ENCODE results near the gene ABCC1.
"Not testable (repeated sequence)": the region's sequence is repeated elsewhere in the genome, so short reads cannot be mapped to it uniquely, and the experiment has no call there.

The ABCC1 gene

DNA sequence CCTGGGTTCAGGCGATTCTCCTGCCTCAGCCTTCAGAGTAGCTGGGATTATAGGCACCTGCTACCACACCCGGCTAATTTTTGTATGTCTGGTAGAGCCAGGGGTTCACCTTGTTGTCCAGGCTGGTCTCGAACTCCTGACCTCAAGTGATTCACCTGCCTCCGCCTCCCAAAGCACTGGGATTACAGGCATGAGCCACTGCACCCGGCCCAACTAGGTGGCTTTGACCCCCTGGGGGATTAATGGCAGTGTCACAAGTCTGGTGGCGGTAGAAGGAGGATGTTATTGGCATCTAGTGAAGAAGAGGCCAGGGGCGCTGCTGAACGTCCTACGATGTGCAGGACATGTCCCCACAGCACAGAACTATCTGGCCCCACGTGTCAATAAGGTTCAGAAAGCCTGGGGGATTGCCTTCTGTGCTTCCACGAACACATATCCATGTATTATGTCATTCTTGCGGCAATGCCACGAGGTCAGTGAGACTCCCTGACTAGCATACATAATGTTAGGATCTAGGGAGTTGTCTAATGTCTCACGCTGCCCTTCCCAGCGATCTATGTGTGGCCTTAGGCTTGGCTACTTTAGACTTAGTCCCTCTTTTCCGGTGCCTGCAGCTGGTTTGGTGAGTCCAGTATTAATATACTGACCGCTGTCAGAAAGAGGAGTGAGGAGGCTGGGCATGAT lies 198.0 kb downstream of the ABCC1 start:
- Histone ChIP-seq H3K4me1 (ENCODE audit: control insufficient read depth, insufficient read depth, low read length, poor library complexity, severe bottlenecking) (no peaks in the 10 kb centered on the region), H3K4me3 (ENCODE audit: insufficient read depth, low read depth, low read length, poor library complexity, severe bottlenecking) (no peak overlapping the region), H3K27ac (ENCODE audit: insufficient read depth, low read length, poor library complexity, severe bottlenecking) (no peak overlapping the region), H3K9me3 (ENCODE audit: control insufficient read depth, low read length) (no peaks in the 10 kb centered on the region), H3K36me3 (ENCODE audit: control insufficient read depth, insufficient read depth, low read length) (peaks cover 19% of the 10 kb centered on the region), H3K27me3 (replicated peaks; ENCODE audit: control insufficient read depth, insufficient read depth, low read length, poor library complexity, severe bottlenecking) (no peaks in the 10 kb centered on the region)
- no peak for DNase-seq

DNA sequence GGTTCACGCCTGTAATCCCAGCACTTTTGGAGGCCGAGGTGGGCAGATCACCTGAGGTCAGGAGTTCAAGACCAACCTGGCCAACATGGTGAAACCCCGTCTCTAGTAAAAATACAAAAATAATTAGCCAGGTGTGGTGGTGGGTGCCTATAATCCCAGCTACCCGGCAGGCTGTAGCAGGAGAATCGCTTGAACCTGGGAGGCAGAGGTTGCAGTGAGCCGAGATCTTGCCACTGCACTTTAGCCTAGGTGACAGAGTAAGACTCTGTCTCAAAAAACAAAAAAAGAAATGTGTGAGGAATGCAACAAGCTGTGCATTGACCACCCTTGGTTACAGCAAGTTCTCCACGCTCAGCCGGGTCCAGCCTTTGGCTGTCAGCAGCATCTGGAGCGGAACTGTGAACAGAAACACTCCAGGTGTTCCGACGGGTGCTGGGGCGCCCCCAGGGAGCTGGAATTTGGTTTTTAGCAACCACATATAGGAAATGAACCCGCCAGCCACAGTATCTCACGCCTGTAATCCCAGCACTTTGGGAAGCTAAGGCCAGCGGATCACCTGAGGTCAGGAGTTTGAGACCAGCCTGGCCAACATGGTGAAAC lies 198.7 kb downstream of the ABCC1 start:
- H3K4me1 ChIP-seq (ENCODE audit: control insufficient read depth, insufficient read depth, low read length, poor library complexity, severe bottlenecking); H3K27me3 ChIP-seq (replicated peaks; ENCODE audit: control insufficient read depth, insufficient read depth, low read length, poor library complexity, severe bottlenecking); H3K27ac ChIP-seq (ENCODE audit: insufficient read depth, low read length, poor library complexity, severe bottlenecking); H3K4me3 ChIP-seq (ENCODE audit: insufficient read depth, low read depth, low read length, poor library complexity, severe bottlenecking); DNase-seq; H3K9me3 ChIP-seq (ENCODE audit: control insufficient read depth, low read length): not testable (repeated sequence)
- H3K36me3 ChIP-seq (ENCODE audit: control insufficient read depth, insufficient read depth, low read length) = peaks cover 15% of the 10 kb centered on the region

DNA sequence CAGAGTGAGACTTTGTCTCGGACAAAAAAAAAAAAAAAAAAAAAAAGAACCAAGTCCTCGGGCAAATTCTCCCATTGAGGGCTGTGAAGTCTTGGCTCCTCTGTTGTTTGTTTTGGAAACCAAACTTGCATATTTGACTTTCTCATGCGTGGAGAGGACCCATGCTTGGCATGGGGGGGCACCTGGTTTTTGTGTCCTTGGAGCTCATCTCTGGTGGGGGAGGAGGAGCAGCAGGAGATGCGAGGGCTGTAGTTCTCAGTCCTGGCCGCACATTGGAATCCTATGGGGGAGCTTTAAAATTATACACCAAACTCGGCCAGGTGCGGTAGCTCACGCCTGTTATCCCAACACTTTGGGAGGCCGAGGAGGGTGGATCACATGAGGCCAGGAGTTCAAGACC lies 199.3 kb downstream of the ABCC1 start:
- DNase-seq = no peak
- peaks cover 13% of the 10 kb centered on the region for H3K36me3 ChIP-seq (ENCODE audit: control insufficient read depth, insufficient read depth, low read length)
- H3K27me3 ChIP-seq (replicated peaks; ENCODE audit: control insufficient read depth, insufficient read depth, low read length, poor library complexity, severe bottlenecking) = no peaks in the 10 kb centered on the region
- no peak overlapping the region for H3K27ac ChIP-seq (ENCODE audit: insufficient read depth, low read length, poor library complexity, severe bottlenecking)
- no peak overlapping the region for H3K4me3 ChIP-seq (ENCODE audit: insufficient read depth, low read depth, low read length, poor library complexity, severe bottlenecking)
- H3K9me3 ChIP-seq (ENCODE audit: control insufficient read depth, low read length) = no peaks in the 10 kb centered on the region
- H3K4me1 ChIP-seq (ENCODE audit: control insufficient read depth, insufficient read depth, low read length, poor library complexity, severe bottlenecking) = no peaks in the 10 kb centered on the region

DNA sequence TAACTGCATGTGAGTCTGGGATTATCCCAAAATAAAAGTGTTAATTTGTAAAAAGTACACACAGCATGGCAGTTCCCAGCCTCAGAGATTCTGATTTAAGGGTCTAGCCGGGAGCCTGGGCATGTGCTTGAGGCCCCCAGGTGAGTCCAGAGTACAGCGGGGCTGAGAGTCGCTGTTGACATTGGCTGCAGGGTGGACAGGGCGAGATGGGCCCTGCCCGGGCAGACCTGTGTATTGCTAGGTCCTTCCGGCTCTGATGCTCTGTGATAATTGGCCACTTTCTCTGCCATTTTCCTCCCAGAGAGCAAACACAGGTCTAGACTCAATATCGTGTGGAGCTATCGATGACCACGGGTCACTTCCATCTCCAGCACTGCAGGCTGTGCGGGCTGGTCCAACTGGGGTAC lies 200.3 kb downstream of the ABCC1 start:
- no peaks in the 10 kb centered on the region for H3K4me1 ChIP-seq (ENCODE audit: control insufficient read depth, insufficient read depth, low read length, poor library complexity, severe bottlenecking)
- H3K36me3 ChIP-seq (ENCODE audit: control insufficient read depth, insufficient read depth, low read length) = peaks cover 13% of the 10 kb centered on the region
- no peaks in the 10 kb centered on the region for H3K9me3 ChIP-seq (ENCODE audit: control insufficient read depth, low read length)
- H3K27me3 ChIP-seq (replicated peaks; ENCODE audit: control insufficient read depth, insufficient read depth, low read length, poor library complexity, severe bottlenecking) = no peaks in the 10 kb centered on the region
- no peak overlapping the region for H3K27ac ChIP-seq (ENCODE audit: insufficient read depth, low read length, poor library complexity, severe bottlenecking)
- no peak overlapping the region for H3K4me3 ChIP-seq (ENCODE audit: insufficient read depth, low read depth, low read length, poor library complexity, severe bottlenecking)
- no peak for DNase-seq

DNA sequence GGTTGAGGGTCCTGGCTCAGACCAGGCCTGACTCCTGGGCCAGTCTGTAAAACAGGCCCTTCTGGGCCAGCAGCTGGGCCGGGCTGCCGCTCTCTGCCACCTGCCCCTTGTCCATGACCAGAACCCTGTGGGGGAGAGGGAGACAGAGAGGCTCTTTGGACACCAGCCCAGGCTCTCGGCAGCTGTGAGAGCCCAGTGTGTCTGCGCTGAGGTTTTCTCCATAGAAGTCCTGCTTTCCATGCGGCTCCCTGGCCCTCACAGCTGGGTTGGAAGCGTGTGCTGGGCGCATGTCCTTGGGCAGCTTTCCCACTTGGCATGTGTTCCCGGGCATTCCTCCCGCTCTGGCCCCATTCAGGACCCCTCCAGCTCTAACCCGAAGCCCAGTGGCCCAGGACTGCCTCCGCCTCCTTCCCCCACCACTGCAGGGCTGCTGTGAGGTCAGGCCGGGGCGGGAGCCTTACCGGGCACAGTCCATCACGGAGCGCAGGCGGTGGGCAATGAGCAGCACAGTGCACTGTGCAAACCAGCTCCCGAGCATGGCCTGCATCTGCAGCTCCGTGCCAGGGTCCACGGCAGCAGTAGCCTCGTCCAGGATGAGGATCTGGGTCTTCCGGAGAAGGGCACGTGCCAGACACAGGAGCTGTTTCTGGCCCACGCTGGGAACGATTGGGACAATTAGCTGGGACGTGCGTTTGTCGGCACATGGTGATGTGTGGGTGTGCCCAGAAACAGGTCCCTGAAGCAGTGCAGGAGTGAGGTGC lies 200.9 kb downstream of the ABCC1 start:
- H3K4me3 ChIP-seq (ENCODE audit: insufficient read depth, low read depth, low read length, poor library complexity, severe bottlenecking) = no peak overlapping the region
- DNase-seq = no peak

DNA sequence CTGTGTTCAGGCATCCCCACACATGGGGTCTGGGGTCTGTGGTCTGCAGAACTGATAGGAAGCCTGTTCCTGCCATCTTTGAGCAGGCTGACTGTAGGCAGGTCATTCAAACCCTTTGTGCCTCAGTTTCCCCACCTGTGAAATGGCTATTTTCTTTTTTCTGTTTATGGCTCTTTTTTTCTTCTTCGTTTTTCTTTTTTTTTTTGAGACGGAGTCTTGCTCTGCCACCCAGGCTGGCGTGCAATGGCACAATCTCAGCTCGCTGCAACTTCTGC lies 201.4 kb downstream of the ABCC1 start:
- Histone ChIP-seq H3K4me3 (ENCODE audit: insufficient read depth, low read depth, low read length, poor library complexity, severe bottlenecking) (no peak overlapping the region), H3K36me3 (ENCODE audit: control insufficient read depth, insufficient read depth, low read length) (peaks cover 13% of the 10 kb centered on the region), H3K27ac (ENCODE audit: insufficient read depth, low read length, poor library complexity, severe bottlenecking) (no peak overlapping the region), H3K27me3 (replicated peaks; ENCODE audit: control insufficient read depth, insufficient read depth, low read length, poor library complexity, severe bottlenecking) (no peaks in the 10 kb centered on the region), H3K4me1 (ENCODE audit: control insufficient read depth, insufficient read depth, low read length, poor library complexity, severe bottlenecking) (no peaks in the 10 kb centered on the region), H3K9me3 (ENCODE audit: control insufficient read depth, low read length) (no peaks in the 10 kb centered on the region)
- DNase-seq = no peak

More for the DNA sequence above, 200.9 kb downstream of the ABCC1 start:
- Histone ChIP-seq H3K36me3 (ENCODE audit: control insufficient read depth, insufficient read depth, low read length) (peaks cover 13% of the 10 kb centered on the region), H3K27ac (ENCODE audit: insufficient read depth, low read length, poor library complexity, severe bottlenecking) (no peak overlapping the region), H3K9me3 (ENCODE audit: control insufficient read depth, low read length) (no peaks in the 10 kb centered on the region), H3K4me1 (ENCODE audit: control insufficient read depth, insufficient read depth, low read length, poor library complexity, severe bottlenecking) (no peaks in the 10 kb centered on the region), H3K27me3 (replicated peaks; ENCODE audit: control insufficient read depth, insufficient read depth, low read length, poor library complexity, severe bottlenecking) (no peaks in the 10 kb centered on the region)

DNA sequence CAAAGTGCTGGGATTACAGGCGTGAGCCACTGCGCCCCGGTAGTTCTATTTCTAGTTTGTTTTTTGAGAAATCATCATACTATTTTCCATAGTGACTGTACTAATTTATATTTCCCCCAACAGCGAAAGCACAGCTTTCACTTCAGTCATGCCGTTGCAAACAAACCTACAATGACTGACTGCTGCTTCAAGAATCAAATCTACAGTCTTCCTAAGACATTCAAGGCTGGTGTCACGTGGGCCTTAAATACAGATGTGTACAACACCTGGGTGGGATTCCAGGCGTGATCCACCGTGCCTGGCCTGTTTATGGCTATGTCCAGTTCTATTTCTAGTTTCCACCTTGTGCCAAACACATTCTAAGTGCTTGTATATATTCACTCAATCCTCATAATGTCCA lies 201.9 kb downstream of the ABCC1 start:
- DNase-seq = no peak
- no peaks in the 10 kb centered on the region for H3K27me3 ChIP-seq (replicated peaks; ENCODE audit: control insufficient read depth, insufficient read depth, low read length, poor library complexity, severe bottlenecking)
- no peak overlapping the region for H3K4me3 ChIP-seq (ENCODE audit: insufficient read depth, low read depth, low read length, poor library complexity, severe bottlenecking)
- H3K9me3 ChIP-seq (ENCODE audit: control insufficient read depth, low read length) = no peaks in the 10 kb centered on the region
- peaks cover 8% of the 10 kb centered on the region for H3K36me3 ChIP-seq (ENCODE audit: control insufficient read depth, insufficient read depth, low read length)
- no peak overlapping the region for H3K27ac ChIP-seq (ENCODE audit: insufficient read depth, low read length, poor library complexity, severe bottlenecking)
- no peaks in the 10 kb centered on the region for H3K4me1 ChIP-seq (ENCODE audit: control insufficient read depth, insufficient read depth, low read length, poor library complexity, severe bottlenecking)

DNA sequence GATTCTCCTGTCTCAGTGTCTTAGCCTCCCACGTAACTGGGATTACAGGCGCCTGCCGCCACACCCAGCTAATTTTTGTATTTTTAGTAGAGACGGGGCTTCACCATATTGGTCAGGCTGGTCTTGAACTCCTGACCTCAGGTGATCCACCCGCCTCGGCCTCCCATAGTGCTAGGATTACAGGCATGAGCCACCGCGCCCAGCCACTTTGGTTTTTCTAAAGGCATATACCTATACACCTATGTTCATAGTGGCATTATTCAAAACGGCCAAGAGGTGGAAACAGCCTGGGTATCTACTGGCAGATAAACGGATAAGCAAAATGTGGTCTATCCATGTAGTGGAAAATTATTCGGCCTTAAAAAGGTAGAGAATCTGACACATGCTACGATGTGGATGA lies 203.6 kb downstream of the ABCC1 start:
- DNase-seq; H3K27me3 ChIP-seq (replicated peaks; ENCODE audit: control insufficient read depth, insufficient read depth, low read length, poor library complexity, severe bottlenecking); H3K4me1 ChIP-seq (ENCODE audit: control insufficient read depth, insufficient read depth, low read length, poor library complexity, severe bottlenecking); H3K27ac ChIP-seq (ENCODE audit: insufficient read depth, low read length, poor library complexity, severe bottlenecking); H3K36me3 ChIP-seq (ENCODE audit: control insufficient read depth, insufficient read depth, low read length); H3K4me3 ChIP-seq (ENCODE audit: insufficient read depth, low read depth, low read length, poor library complexity, severe bottlenecking); H3K9me3 ChIP-seq (ENCODE audit: control insufficient read depth, low read length): not testable (repeated sequence)

DNA sequence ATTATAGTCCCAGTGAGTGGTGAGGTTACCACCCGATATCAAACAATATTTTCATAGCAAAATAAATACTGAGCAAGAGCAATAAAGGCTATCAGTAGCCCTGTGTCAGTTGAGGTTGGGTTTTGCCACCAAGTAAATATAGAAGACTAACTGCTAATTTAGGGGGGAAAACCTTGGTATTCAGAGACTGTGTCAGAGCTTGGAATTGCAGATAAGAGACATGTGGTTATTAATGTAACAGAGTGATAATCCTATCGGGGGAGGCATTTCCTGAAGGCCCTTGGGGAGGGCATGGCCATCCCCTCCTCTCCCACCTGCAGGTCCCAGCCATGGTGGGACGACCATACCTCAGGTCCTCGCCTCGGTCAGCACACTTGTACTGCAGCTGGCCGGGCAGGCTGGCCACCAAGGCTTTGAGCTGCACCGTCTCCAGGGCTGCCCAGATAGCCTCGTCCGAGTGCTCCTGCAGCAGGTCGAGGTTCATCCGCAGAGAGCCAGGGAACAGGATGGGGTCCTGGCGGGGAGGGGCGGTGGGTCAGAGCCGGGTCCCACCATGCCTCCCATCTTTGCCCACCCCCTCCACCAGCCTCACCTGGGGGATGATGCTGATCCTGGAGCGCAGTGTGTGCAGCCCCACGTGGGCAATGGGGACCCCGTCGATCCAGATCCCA lies 205.0 kb downstream of the ABCC1 start:
- H3K9me3 ChIP-seq (ENCODE audit: control insufficient read depth, low read length) = peaks cover 4% of the 10 kb centered on the region
- H3K36me3 ChIP-seq (ENCODE audit: control insufficient read depth, insufficient read depth, low read length) = no peaks in the 10 kb centered on the region
- H3K27me3 ChIP-seq (replicated peaks; ENCODE audit: control insufficient read depth, insufficient read depth, low read length, poor library complexity, severe bottlenecking) = no peaks in the 10 kb centered on the region
- no peak overlapping the region for H3K4me3 ChIP-seq (ENCODE audit: insufficient read depth, low read depth, low read length, poor library complexity, severe bottlenecking)
- H3K27ac ChIP-seq (ENCODE audit: insufficient read depth, low read length, poor library complexity, severe bottlenecking) = no peak overlapping the region
- no peaks in the 10 kb centered on the region for H3K4me1 ChIP-seq (ENCODE audit: control insufficient read depth, insufficient read depth, low read length, poor library complexity, severe bottlenecking)
- no peak for DNase-seq

DNA sequence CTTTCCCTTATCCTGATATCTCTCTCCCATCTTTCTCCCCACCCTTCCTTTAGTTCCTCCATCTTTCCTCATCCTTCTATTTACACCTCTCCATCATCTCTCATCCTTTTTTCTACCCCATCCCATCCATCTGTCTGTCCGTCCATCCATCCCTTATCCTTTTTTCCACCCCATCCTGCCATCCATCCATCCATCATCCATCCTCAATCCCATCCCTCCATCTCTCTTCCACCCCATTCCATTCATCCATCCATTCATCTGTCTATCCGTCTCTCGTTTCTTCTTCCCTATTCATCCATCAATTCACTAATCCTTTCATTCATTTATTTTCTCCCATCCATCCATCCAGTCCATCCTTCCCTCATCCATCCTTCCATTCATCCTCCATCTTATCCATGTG lies 205.8 kb downstream of the ABCC1 start:
- Histone ChIP-seq H3K27me3 (replicated peaks; ENCODE audit: control insufficient read depth, insufficient read depth, low read length, poor library complexity, severe bottlenecking) (no peaks in the 10 kb centered on the region), H3K36me3 (ENCODE audit: control insufficient read depth, insufficient read depth, low read length) (no peaks in the 10 kb centered on the region), H3K27ac (ENCODE audit: insufficient read depth, low read length, poor library complexity, severe bottlenecking) (no peak overlapping the region), H3K4me1 (ENCODE audit: control insufficient read depth, insufficient read depth, low read length, poor library complexity, severe bottlenecking) (no peaks in the 10 kb centered on the region), H3K4me3 (ENCODE audit: insufficient read depth, low read depth, low read length, poor library complexity, severe bottlenecking) (no peak overlapping the region), H3K9me3 (ENCODE audit: control insufficient read depth, low read length) (peaks cover 10% of the 10 kb centered on the region)
- no peak for DNase-seq
